ENCODE measurements around the gene VPS41. TPM values are rescaled to one million over a fixed set of nuclear protein-coding genes. Genes with fewer than 3 reads are reported as not detected.

The VPS41 gene
- total RNA-seq, 2 donors from 2014 or later: 39.1 to 52.5 TPM

DNA sequence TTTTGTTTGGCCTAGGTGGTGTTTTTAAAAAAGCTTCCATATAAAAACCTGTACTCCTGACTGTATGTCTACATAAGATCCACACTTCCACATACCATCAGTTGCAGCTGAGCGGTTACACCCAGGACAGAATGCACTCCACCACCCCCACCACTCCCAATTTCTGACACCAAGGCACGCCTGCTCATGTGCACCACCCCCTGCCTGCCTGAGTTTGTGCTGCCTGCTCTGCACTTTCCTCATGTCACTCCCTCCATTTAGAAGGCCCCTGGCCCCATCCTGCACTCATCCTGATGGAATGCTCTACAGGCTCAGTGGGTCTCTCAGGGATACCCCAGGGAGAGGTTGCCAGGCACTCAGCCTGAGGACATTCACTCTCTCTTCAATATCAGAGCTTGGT lies 6.5 kb downstream of the VPS41 start:
- TF ChIP-seq, protein P1, sequence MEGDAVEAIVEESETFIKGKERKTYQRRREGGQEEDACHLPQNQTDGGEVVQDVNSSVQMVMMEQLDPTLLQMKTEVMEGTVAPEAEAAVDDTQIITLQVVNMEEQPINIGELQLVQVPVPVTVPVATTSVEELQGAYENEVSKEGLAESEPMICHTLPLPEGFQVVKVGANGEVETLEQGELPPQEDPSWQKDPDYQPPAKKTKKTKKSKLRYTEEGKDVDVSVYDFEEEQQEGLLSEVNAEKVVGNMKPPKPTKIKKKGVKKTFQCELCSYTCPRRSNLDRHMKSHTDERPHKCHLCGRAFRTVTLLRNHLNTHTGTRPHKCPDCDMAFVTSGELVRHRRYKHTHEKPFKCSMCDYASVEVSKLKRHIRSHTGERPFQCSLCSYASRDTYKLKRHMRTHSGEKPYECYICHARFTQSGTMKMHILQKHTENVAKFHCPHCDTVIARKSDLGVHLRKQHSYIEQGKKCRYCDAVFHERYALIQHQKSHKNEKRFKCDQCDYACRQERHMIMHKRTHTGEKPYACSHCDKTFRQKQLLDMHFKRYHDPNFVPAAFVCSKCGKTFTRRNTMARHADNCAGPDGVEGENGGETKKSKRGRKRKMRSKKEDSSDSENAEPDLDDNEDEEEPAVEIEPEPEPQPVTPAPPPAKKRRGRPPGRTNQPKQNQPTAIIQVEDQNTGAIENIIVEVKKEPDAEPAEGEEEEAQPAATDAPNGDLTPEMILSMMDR (IDR thresholded peaks at IDR 0.05): no peak

DNA sequence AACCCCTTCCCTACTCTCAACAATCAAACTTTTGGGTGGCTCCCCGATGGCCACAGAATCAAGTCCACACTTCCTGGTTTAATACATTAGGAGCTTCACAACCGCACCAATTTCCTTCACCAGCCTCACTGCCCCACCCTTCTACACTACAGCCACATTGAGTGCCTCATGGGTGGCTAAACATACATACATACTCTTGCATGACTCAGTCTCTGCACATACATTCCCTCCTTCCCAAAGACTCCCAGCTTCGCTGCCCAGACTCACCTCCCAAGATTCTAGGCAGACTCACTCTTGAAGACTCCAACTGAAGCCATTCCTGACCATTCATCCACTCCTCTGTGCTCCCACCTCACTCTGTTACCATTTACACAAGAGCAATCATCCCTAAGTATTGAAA lies 15.9 kb downstream of the VPS41 start:
- Histone ChIP-seq H3K9me3 (no peaks in the 10 kb centered on the region), H3K4me1 (ENCODE audit: control insufficient read depth in 1 of 2, low read depth in 2 of 2) (no peaks in the 10 kb centered on the region), H3K36me3 (no peaks in the 10 kb centered on the region), H3K4me3 (no peak overlapping the region), H3K27me3 (replicated peaks; ENCODE audit: insufficient read depth) (no peaks in the 10 kb centered on the region), H3K27ac (no peak overlapping the region)
- no peak for ATAC-seq (ENCODE audit: insufficient number of reproducible peaks, low FRiP score, low read depth)
- DNase-seq (ENCODE audit: low spot score): no peak
- TF ChIP-seq, protein P1 (IDR thresholded peaks at IDR 0.05): no peak

More for the DNA sequence above, 6.5 kb downstream of the VPS41 start:
- Histone ChIP-seq H3K4me3 (no peak overlapping the region), H3K9me3 (no peaks in the 10 kb centered on the region), H3K27me3 (replicated peaks; ENCODE audit: insufficient read depth) (no peaks in the 10 kb centered on the region), H3K36me3 (no peaks in the 10 kb centered on the region), H3K27ac (no peak overlapping the region), H3K4me1 (ENCODE audit: control insufficient read depth in 1 of 2, low read depth in 2 of 2) (no peaks in the 10 kb centered on the region)
- ATAC-seq (ENCODE audit: insufficient number of reproducible peaks, low FRiP score, low read depth): no peak
- no peak for DNase-seq (ENCODE audit: low spot score)

DNA sequence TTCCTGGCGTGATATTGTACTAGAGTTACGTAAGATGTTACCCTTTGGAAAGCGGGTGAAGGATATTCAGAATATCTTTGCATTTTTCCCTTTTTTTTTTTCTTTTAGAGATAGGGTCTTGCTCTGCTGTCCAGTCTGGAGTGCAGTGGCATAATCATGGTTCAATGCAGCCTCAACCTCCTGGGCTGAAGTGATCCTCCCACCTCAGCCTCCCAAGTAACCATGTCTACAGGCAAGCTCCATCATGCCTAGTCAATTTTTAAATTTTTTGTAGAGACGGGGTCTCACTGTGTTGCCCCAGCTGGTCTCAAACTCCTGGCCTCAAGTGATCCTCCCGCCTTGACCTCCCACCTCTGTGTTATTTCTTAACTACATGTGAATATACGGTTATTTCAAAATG lies 18.4 kb downstream of the VPS41 start:
- Histone ChIP-seq H3K9me3 (no peaks in the 10 kb centered on the region), H3K27me3 (replicated peaks; ENCODE audit: insufficient read depth) (no peaks in the 10 kb centered on the region), H3K4me1 (ENCODE audit: control insufficient read depth in 1 of 2, low read depth in 2 of 2) (no peaks in the 10 kb centered on the region), H3K36me3 (no peaks in the 10 kb centered on the region), H3K4me3 (no peak overlapping the region), H3K27ac (no peak overlapping the region)
- no peak for DNase-seq (ENCODE audit: low spot score)
- no peak for ATAC-seq (ENCODE audit: insufficient number of reproducible peaks, low FRiP score, low read depth)
- TF ChIP-seq, protein P1 (IDR thresholded peaks at IDR 0.05): no peak

DNA sequence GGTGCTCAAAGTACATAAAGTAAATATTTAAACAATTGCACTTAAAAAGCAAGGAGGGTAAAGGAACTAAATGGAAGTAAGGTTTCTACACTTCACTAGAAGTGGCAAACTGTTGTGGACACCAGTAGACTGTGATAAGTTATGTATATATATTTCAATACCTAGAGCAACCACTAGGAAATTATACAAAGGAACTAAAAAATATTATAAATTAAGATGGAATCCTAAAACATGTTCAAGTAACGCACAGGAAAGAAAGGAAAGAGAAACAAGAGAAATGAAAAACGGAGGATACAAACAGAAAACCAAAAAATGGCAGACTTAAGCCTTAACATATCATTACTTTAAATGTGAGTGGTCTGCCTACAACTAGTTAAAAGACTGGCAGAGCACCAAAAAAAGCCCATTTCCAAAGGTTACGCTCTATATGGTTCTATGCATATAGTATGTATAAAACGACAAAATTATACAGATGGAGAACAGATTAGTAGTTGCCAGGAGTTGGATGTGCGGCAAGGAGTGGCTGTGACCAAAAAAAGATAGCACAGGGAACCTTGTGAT lies 19.0 kb downstream of the VPS41 start:
- Histone ChIP-seq H3K36me3 (no peaks in the 10 kb centered on the region), H3K27me3 (replicated peaks; ENCODE audit: insufficient read depth) (no peaks in the 10 kb centered on the region), H3K27ac (no peak overlapping the region), H3K4me1 (ENCODE audit: control insufficient read depth in 1 of 2, low read depth in 2 of 2) (no peaks in the 10 kb centered on the region), H3K4me3 (no peak overlapping the region), H3K9me3 (no peaks in the 10 kb centered on the region)
- ATAC-seq (ENCODE audit: insufficient number of reproducible peaks, low FRiP score, low read depth) (no peak), DNase-seq (ENCODE audit: low spot score) (no peak)
- TF ChIP-seq, protein P1 (IDR thresholded peaks at IDR 0.05): peak; percentile 29

DNA sequence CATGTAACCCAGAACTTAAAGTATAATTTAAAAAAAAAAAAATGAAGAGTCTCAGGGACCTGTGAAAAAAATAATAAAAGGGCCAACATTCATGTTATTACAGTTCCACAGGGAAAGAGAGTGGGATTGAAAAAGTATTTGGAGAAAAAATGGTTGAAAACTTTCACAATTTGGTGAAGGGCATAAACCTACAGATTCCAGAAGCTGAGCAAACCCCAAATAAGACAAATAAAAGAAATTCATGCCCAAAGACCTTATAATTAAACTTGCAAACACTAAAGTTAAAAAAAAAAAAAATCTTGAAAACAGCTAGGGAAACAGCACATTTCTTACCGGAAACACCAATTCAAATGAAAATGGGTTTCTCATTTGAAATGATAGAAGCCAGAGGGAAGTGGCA lies 19.9 kb downstream of the VPS41 start:
- Histone ChIP-seq H3K36me3 (no peaks in the 10 kb centered on the region), H3K27me3 (replicated peaks; ENCODE audit: insufficient read depth) (no peaks in the 10 kb centered on the region), H3K9me3 (no peaks in the 10 kb centered on the region), H3K27ac (no peak overlapping the region), H3K4me1 (ENCODE audit: control insufficient read depth in 1 of 2, low read depth in 2 of 2) (no peaks in the 10 kb centered on the region), H3K4me3 (no peak overlapping the region)
- DNase-seq (ENCODE audit: low spot score) (no peak), ATAC-seq (ENCODE audit: insufficient number of reproducible peaks, low FRiP score, low read depth) (no peak)
- TF ChIP-seq, protein P1 (IDR thresholded peaks at IDR 0.05): no peak

All from thoracic aorta (tissue), 2 donors.